Measurements from ENCODE around the gene ARFIP2. TPM values are rescaled to one million over a fixed set of nuclear protein-coding genes. Genes with fewer than 3 reads are reported as not detected.

Gene ARFIP2
- total RNA-seq (2021) (57.7 and 65.0 TPM in 2 replicates), Bru-seq, nascent RNA (percentile 74 among the genes with signal in this experiment), BruChase-seq, experiment 1, labeled RNA remaining after a 2-hour chase (percentile 82 among the genes with signal in this experiment), BruChase-seq, experiment 2, labeled RNA remaining after a 6-hour chase (percentile 91 among the genes with signal in this experiment)
- long read RNA-seq, transcript ARFIP2-202 (8 exons, 1,868 nt) = major isoform, 26 of 68 reads
- long read RNA-seq, transcript ARFIP2-203 (7 exons, 1,430 nt) = minor isoform, 5 of 68 reads
- long read RNA-seq, transcript ARFIP2-201 (8 exons, 2,543 nt) = minor isoform, 15 of 68 reads
- long read RNA-seq, partial matches to known transcripts = 10 of 68 reads
- long read RNA-seq, other reads (novel, unspliced or antisense) = 12 of 68 reads

GRCh38 chr11:6481012-6481923, at the start of gene ARFIP2, which contains the start of gene TIMM10B:
TSS of gene ARFIP2 (minus strand) at chr11:6481331. CDS start at chr11:6480421, 910 bp downstream.
TSS of gene TIMM10B (plus strand) at chr11:6481501. CDS start at chr11:6481517, 16 bp downstream.
- BruUV-seq (replicated peaks) = no TSS peak
- Histone ChIP-seq H3K27me3 (replicated peaks; ENCODE audit: insufficient read depth, low read depth, low read length, poor library complexity) (no peaks in the 10 kb centered on the region), H3K4me3 (ENCODE audit: low read depth, low read length, poor library complexity, severe bottlenecking) (peak within 1 kb of the TSS; percentile 88), H3K36me3 (ENCODE audit: insufficient read depth, low read length, poor library complexity, severe bottlenecking) (peaks cover 67% of the 10 kb centered on the region), H3K27ac (ENCODE audit: low read depth, low read length, poor library complexity, severe bottlenecking) (peak within 1 kb of the TSS; percentile 97), H3K9me3 (ENCODE audit: low read depth, low read length, poor library complexity, severe bottlenecking) (no peaks in the 10 kb centered on the region), H3K4me1 (ENCODE audit: insufficient read depth, low read length, poor library complexity, severe bottlenecking) (peaks cover 9% of the 10 kb centered on the region)
- ChIA-PET CTCF (interaction anchor here (1.0 kb wide), 1 partner anchor 13 kb away, joined by 3 read pairs; no protein-coding TSS in a partner anchor), POLR2A (ENCODE audit: low non-redundant PET) (interaction anchor here (0.7 kb wide), 1 partner anchor 131 kb away, joined by 3 read pairs; the partner anchor contains the start of gene TAF10)
- peak; percentile 98 for DNase-seq (ENCODE audit: low spot score)
- intact Hi-C loops (cut with micrococcal nuclease; ENCODE audit: unreplicated experiment) = loop anchor here (5.0 kb wide), 1 partner anchor 126 kb away; no protein-coding TSS in a partner anchor
- TF ChIP-seq CTCF (conservative IDR thresholded peaks at IDR 0.05; ENCODE audit: low read depth, low read length) (no peak), EZH2 (IDR thresholded peaks at IDR 0.05; ENCODE audit: borderline replicate concordance, low read depth, low read length, poor library complexity, severe bottlenecking) (no peak)

- H3K27me3 ChIP-seq (replicated peaks; ENCODE audit: insufficient read depth, low read depth, low read length, poor library complexity) = no peaks in the 10 kb centered on the region
- no peaks in the 10 kb centered on the region for H3K36me3 ChIP-seq (ENCODE audit: insufficient read depth, low read length, poor library complexity, severe bottlenecking)
- DNase-seq (ENCODE audit: low spot score) = no peak
- no TSS peak for BruUV-seq (replicated peaks)
- no peak overlapping the region for H3K4me3 ChIP-seq (ENCODE audit: low read depth, low read length, poor library complexity, severe bottlenecking)
- ChIA-PET CTCF (interaction anchor here (0.6 to 1.6 kb wide), 16 partner anchors 18 to 227 kb away, joined by 3 to 18 read pairs (median 4); partner anchors contain the start of genes MRPL17 and SMPD1), POLR2A (ENCODE audit: low non-redundant PET) (no interaction called here)
- no peaks in the 10 kb centered on the region for H3K9me3 ChIP-seq (ENCODE audit: low read depth, low read length, poor library complexity, severe bottlenecking)
- intact Hi-C loops (cut with micrococcal nuclease; ENCODE audit: unreplicated experiment) = loop anchor here (1.0 to 5.0 kb wide), 3 partner anchors 71 to 176 kb away; partner anchors contain the start of genes ILK, MRPL17 and RRP8
- H3K27ac ChIP-seq (ENCODE audit: low read depth, low read length, poor library complexity, severe bottlenecking) = no peak overlapping the region
- TF ChIP-seq CTCF (conservative IDR thresholded peaks at IDR 0.05; ENCODE audit: low read depth, low read length) (no peak), EZH2 (IDR thresholded peaks at IDR 0.05; ENCODE audit: borderline replicate concordance, low read depth, low read length, poor library complexity, severe bottlenecking) (no peak)
- no peaks in the 10 kb centered on the region for H3K4me1 ChIP-seq (ENCODE audit: insufficient read depth, low read length, poor library complexity, severe bottlenecking)
Measured at GRCh38 chr11:6530848-6531247, 49.7 kb upstream of the ARFIP2 start.

GRCh38 chr11:6529266-6529665, 48.1 kb upstream of the ARFIP2 start:
- Histone ChIP-seq H3K4me1 (ENCODE audit: insufficient read depth, low read length, poor library complexity, severe bottlenecking) (no peaks in the 10 kb centered on the region), H3K27ac (ENCODE audit: low read depth, low read length, poor library complexity, severe bottlenecking) (no peak overlapping the region), H3K36me3 (ENCODE audit: insufficient read depth, low read length, poor library complexity, severe bottlenecking) (no peaks in the 10 kb centered on the region), H3K27me3 (replicated peaks; ENCODE audit: insufficient read depth, low read depth, low read length, poor library complexity) (no peaks in the 10 kb centered on the region), H3K4me3 (ENCODE audit: low read depth, low read length, poor library complexity, severe bottlenecking) (no peak overlapping the region), H3K9me3 (ENCODE audit: low read depth, low read length, poor library complexity, severe bottlenecking) (no peaks in the 10 kb centered on the region)
- DNase-seq (ENCODE audit: low spot score) = no peak
- no TSS peak for BruUV-seq (replicated peaks)
- TF ChIP-seq CTCF (conservative IDR thresholded peaks at IDR 0.05; ENCODE audit: low read depth, low read length) = no peak
- intact Hi-C loops (cut with micrococcal nuclease; ENCODE audit: unreplicated experiment) = no loop called here
- ChIA-PET POLR2A (ENCODE audit: low non-redundant PET) (no interaction called here), CTCF (no interaction called here)
